ENCODE data around the gene MAST1.

The MAST1 gene

DNA sequence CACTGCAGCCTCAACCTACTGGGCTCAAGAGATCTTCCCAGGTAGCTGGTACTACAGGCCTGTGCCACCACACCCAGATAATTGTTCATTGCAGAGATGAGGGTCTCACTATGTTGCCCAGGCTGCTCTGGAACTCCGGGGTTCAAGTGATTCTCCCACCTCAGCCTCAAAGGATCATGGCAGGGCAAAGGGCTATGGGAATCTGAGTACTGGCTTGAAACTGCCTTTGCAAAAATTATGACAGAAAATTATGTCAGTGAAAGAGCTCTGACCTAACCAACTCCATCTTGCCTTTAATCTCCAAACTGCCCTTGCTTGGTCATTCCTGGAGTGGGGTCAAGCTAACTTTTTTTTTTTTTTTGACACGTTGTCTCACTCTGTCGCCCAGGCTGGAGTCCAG, 44.3 kb downstream of the MAST1 start:
- H3K4me1 ChIP-seq (ENCODE audit: insufficient read depth, low read length, poor library complexity, severe bottlenecking), result peaks cover 12% of the 10 kb centered on the region
- H3K9me3 ChIP-seq (ENCODE audit: insufficient read depth, low read depth, low read length), result peaks cover 5% of the 10 kb centered on the region; the same call in 1 of the 2 replicates
- no peaks in the 10 kb centered on the region for H3F3A ChIP-seq (ENCODE audit: low read depth)

DNA sequence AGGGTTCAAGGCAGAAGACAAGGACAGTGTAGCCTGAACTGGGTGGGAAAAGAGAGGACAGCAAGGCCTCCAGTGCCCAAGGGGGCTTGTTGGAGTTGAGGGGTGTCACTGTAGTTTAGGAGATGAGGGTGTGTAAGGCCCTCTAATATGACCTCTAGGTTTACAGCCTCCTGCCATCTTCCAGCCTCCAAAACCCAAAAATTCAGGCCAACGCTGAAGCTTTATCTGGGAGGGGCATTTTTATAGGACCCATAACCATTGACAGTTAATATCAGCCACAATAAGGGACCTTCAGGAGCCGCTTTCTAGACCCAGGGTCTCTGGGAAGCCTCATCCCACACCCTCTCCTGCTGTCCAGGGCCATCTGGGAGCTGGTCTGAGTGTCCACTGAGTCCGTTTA, 45.9 kb downstream of the MAST1 start:
- H3K4me2 ChIP-seq (ENCODE audit: low read depth, low read length, poor library complexity, severe bottlenecking), result no peak overlapping the region
- H3K4me1 ChIP-seq (ENCODE audit: insufficient read depth, low read length, poor library complexity, severe bottlenecking), result peaks cover 12% of the 10 kb centered on the region
- peaks cover 13% of the 10 kb centered on the region; the same call in 1 of the 2 replicates for H3K79me2 ChIP-seq (ENCODE audit: insufficient read depth, low read length)
- no peaks in the 10 kb centered on the region for H3K9me2 ChIP-seq (replicated peaks; ENCODE audit: low read depth, low read length)
- no peaks in the 10 kb centered on the region for H3K27me3 ChIP-seq (ENCODE audit: insufficient read depth, low read length, poor library complexity, severe bottlenecking)
- no peak overlapping the region for H3K4me3 ChIP-seq (ENCODE audit: low read length, poor library complexity, severe bottlenecking)
- TF ChIP-seq, protein P1, sequence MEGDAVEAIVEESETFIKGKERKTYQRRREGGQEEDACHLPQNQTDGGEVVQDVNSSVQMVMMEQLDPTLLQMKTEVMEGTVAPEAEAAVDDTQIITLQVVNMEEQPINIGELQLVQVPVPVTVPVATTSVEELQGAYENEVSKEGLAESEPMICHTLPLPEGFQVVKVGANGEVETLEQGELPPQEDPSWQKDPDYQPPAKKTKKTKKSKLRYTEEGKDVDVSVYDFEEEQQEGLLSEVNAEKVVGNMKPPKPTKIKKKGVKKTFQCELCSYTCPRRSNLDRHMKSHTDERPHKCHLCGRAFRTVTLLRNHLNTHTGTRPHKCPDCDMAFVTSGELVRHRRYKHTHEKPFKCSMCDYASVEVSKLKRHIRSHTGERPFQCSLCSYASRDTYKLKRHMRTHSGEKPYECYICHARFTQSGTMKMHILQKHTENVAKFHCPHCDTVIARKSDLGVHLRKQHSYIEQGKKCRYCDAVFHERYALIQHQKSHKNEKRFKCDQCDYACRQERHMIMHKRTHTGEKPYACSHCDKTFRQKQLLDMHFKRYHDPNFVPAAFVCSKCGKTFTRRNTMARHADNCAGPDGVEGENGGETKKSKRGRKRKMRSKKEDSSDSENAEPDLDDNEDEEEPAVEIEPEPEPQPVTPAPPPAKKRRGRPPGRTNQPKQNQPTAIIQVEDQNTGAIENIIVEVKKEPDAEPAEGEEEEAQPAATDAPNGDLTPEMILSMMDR (conservative IDR thresholded peaks at IDR 0.05; ENCODE audit: low read length), result no peak
- no peak for TF ChIP-seq EZH2phosphoT487 (IDR thresholded peaks at IDR 0.05; ENCODE audit: borderline replicate concordance)
- no peaks in the 10 kb centered on the region for H3K36me3 ChIP-seq (ENCODE audit: insufficient read depth, low read length)
- H3F3A ChIP-seq (ENCODE audit: low read depth), result no peaks in the 10 kb centered on the region
- H3K9ac ChIP-seq (ENCODE audit: low read depth, low read length, poor library complexity, severe bottlenecking), result no peak overlapping the region
- no peaks in the 10 kb centered on the region for H4K20me1 ChIP-seq (ENCODE audit: insufficient read depth, low read length, poor library complexity, severe bottlenecking)
- peaks cover 5% of the 10 kb centered on the region; the same call in 1 of the 2 replicates for H3K9me3 ChIP-seq (ENCODE audit: insufficient read depth, low read depth, low read length)
- no peak overlapping the region for H2AFZ ChIP-seq (ENCODE audit: low read length)

More for the DNA sequence above, 44.3 kb downstream of the MAST1 start:
- no peak overlapping the region for H3K4me3 ChIP-seq (ENCODE audit: low read length, poor library complexity, severe bottlenecking)
- H3K4me2 ChIP-seq (ENCODE audit: low read depth, low read length, poor library complexity, severe bottlenecking), result no peak overlapping the region
- H2AFZ ChIP-seq (ENCODE audit: low read length), result no peak overlapping the region
- no peaks in the 10 kb centered on the region for H3K9me2 ChIP-seq (replicated peaks; ENCODE audit: low read depth, low read length)
- no peaks in the 10 kb centered on the region for H3K27me3 ChIP-seq (ENCODE audit: insufficient read depth, low read length, poor library complexity, severe bottlenecking)
- peaks cover 13% of the 10 kb centered on the region; the same call in 1 of the 2 replicates for H3K79me2 ChIP-seq (ENCODE audit: insufficient read depth, low read length)
- H3K36me3 ChIP-seq (ENCODE audit: insufficient read depth, low read length), result no peaks in the 10 kb centered on the region
- TF ChIP-seq, protein P1 (conservative IDR thresholded peaks at IDR 0.05; ENCODE audit: low read length), result no peak
- TF ChIP-seq EZH2phosphoT487 (IDR thresholded peaks at IDR 0.05; ENCODE audit: borderline replicate concordance), result no peak
- no peak overlapping the region for H3K9ac ChIP-seq (ENCODE audit: low read depth, low read length, poor library complexity, severe bottlenecking)
- no peaks in the 10 kb centered on the region for H4K20me1 ChIP-seq (ENCODE audit: insufficient read depth, low read length, poor library complexity, severe bottlenecking)

DNA sequence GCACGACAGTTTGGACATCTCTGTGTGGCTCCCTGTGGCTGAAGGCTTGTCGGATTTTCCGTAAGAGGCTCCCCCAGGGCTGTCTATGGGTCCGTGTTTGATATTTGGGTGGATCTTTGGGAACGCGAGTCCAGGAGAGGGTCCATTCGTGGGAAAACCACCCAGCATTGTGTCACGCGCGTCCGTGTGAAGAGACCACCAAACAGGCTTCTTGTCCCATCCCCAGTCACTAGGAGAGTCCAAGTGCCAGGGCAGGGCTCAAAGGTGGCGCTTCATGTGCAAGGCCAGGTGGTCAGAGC, 46.3 kb downstream of the MAST1 start:
- Histone ChIP-seq H3K27me3 (ENCODE audit: insufficient read depth, low read length, poor library complexity, severe bottlenecking) (no peaks in the 10 kb centered on the region), H3K9me3 (ENCODE audit: insufficient read depth, low read depth, low read length) (peaks cover 5% of the 10 kb centered on the region; the same call in 1 of the 2 replicates), H3K4me1 (ENCODE audit: insufficient read depth, low read length, poor library complexity, severe bottlenecking) (peaks cover 12% of the 10 kb centered on the region), H3F3A (ENCODE audit: low read depth) (no peaks in the 10 kb centered on the region), H3K36me3 (ENCODE audit: insufficient read depth, low read length) (no peaks in the 10 kb centered on the region), H3K9ac (ENCODE audit: low read depth, low read length, poor library complexity, severe bottlenecking) (no peak overlapping the region), H3K4me2 (ENCODE audit: low read depth, low read length, poor library complexity, severe bottlenecking) (no peak overlapping the region), H2AFZ (ENCODE audit: low read length) (no peak overlapping the region), H3K79me2 (ENCODE audit: insufficient read depth, low read length) (peaks cover 13% of the 10 kb centered on the region; the same call in 1 of the 2 replicates), H3K4me3 (ENCODE audit: low read length, poor library complexity, severe bottlenecking) (no peak overlapping the region), H3K9me2 (replicated peaks; ENCODE audit: low read depth, low read length) (no peaks in the 10 kb centered on the region), H4K20me1 (ENCODE audit: insufficient read depth, low read length, poor library complexity, severe bottlenecking) (no peaks in the 10 kb centered on the region)
- TF ChIP-seq EZH2phosphoT487 (IDR thresholded peaks at IDR 0.05; ENCODE audit: borderline replicate concordance), result no peak
- TF ChIP-seq, protein P1 (conservative IDR thresholded peaks at IDR 0.05; ENCODE audit: low read length), result no peak
